Activated naive CD8-positive, alpha-beta T cell treated with anti-CD3 and anti-CD28 coated beads, Interleukin-2, amount 50 U/mL, for 16 hours (primary cell): ENCODE data around the gene RTEL1.
"Not testable (repeated sequence)": the region's sequence is repeated elsewhere in the genome, so short reads cannot be mapped to it uniquely, and the experiment has no call there.

Experiments
- DNase-seq: peaks from one replicate; pipeline ENCODE4 v3.0.0-alpha.2; 2020; ENCODE audit warnings: low read depth, low spot score

RTEL1 gene

DNA sequence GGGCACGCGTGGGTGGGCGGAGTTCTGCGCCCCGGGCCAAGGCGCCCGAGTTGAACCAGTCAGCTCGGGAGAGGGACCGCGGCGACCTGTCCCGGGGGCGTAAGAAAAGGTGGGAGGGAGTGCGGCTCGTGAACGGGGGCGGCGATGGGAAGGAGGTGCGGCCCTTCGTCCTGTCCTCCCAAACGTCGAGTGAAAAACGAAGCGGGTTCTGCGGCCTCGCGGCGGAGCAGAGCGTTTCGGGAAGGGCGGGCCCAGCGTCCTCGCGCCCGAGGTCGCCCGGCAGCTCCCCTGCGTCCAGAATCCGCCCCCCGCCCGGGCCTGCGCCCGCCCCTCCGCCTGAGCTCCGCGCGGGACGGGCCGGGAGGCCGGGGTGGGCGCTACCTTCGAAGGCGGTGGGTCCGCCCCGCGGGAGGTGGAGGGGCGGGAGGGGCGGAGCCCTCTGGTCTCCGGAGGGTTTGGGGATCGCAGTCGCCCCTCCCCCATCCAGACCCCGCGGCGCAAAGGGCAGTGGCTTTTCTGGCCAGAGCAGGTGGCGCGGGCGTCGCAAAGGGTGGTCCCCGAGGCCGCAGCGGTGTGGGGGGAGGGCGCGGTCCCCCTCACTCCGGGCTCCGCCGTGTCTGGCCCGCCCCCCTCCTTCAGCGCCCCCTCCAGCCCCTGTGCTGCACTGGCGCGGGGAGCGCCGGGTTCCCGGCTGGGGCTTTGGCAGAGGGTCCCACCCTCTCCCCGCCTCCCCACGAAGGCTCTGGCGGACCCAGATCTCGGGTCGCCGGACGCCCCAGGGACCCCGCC is 5.7 kb upstream of the RTEL1 start:
- DNase-seq: no peak

DNA sequence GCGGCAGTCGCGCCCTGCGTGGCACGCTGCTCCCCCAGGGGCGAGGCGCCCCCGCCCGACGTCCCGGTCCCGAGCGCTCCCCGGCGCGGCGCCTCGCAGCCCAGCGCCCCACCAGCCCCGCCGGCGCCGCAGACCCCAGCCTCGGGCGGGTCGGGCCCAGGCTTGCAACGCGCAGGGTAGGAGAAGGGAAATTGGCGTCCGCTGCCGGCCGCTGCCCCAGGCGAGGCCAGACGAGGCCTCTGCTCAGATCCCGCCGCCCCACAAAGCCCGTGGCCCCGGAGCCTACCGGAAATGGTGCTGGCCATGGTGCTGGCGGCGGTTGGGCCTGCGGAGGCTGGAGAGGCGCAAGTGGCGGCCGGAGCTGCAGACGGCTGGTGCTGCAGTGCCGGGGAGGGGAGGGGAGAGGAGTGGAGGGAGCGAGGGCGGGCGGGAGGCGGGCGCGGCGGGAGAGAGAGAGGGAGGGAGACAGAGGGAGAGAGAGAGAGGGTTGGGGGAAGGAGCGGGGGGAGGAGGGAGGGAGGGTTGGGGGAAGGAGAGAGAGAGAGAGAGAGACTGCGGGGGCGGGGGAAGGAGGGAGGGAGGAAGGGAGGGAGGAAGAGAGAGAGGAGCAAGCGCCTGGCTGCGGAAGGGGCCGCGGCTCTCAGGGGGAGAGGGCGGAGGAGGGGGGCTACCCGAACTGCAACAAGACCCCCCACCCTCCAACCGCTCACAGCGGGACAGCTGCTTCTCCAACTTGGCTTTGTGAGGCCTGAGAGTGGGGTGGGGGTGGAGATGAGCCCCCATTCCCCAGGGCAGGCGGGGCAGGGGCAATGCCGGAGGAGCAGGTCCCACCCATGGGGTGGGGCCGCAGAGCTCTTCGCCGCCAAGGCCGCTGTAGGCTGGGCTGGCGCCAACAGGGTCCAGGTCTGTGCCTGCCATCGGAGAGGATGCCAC is 4.8 kb upstream of the RTEL1 start, which contains the start of gene STMN3:
STMN3 (minus strand) TSS at position 384 of the 933 bp plus-strand sequence; CDS start at position 305, 79 bp downstream.
- no peak for DNase-seq

DNA sequence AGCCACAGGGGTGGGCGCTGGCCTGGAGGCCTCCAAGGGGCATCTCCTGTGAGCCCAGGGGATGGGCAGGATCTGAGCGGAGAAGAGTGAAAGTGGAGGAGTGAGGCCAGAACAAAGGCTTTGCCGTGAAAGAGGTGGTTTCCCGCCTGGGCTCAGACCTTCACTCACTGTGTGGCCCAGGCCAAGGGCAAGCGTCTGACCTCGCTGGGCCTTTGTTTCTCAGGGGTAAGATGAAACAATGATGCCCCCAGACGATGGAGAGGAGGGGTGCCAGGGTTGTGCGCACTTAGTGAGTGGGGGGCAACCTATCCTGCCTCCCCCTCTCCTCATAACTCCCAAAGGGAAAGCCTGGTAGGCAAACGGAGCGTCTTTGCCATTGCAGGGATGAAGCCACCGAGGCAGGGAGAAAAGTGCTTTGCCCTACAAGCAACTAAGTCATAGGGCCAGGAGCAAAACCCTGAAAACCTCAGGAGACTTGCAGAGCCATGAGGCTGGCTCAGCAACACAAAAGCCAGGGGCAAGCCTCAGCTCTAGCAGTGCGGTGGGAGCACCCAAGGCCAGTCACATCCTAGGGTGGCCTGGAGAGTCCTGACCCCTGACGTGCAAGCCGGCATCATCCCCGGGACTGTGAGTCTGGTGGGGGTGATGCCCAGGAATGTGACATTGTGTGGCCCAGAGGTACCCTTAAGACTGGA is 4.0 kb upstream of the RTEL1 start:
- DNase-seq: no peak

DNA sequence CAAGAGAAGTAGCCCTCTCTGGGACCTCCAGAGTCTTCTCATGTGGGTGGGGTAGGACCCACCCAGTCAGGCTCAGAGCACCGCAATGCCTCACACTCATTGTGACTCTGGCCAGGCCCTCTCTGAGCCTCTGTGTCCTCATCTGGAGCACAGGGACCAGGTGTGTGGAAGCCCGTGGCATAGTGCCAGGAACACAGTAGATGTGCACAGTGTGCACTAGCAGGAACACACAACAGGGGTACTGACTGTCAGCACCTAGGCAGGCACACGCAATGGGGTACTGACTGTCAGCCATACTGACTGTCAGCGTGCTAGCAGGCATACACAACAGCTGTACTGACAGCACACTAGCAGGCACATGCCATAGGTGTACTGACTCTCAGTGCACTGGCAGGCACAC is 2.9 kb upstream of the RTEL1 start:
- no peak for DNase-seq

DNA sequence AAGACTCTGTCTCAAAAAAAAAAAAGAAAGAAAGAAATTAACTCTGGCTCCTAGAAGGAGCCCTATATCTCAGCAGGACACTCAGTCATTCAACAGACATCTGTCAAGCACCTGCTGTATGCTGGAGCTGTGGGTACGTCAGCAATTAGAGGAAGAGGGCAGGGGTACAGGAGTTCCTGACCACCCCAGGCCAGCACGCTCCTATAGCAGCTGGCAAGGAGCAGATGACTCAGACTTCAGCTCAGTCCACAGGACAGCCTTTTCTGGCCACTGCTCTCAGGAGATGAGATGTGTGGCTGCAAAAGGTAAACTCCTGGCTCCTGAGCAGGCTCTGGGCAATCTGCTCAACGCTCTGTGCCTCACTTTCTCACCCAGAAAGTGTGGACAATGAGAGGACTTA is 1.7 kb upstream of the RTEL1 start:
- DNase-seq: no peak

DNA sequence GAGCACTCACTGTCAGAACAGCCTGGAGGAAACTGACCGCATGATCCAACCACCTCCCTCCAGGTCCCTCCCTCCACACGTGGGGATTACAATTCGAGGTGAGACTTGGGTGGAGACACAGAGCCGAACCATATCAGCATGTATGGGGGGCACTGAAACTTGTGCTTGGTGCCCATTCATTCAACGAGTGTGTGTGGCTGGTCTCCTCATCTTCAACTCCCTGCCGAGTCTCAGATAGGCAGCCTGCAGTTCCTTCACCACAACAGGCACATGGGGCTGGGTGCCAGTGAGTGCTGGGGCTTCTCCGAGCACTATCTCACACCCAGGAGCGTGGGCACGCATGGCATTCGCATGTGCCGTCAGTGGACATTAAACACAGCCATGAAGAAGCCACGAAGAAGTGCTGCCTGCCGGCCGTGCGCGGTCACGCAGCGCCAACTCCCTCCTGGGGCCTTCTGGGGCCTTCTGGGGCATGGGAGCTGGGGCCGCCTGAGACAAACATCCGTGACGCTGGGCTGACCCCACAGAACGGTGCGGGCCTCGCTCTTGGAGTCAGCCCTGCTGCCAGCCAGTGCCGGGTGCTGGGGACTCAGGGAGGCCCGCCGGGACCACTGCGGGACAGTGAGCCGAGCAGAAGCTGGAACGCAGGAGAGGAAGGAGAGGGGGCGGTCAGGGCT is 714 bp upstream of the RTEL1 start:
- DNase-seq: no peak

DNA sequence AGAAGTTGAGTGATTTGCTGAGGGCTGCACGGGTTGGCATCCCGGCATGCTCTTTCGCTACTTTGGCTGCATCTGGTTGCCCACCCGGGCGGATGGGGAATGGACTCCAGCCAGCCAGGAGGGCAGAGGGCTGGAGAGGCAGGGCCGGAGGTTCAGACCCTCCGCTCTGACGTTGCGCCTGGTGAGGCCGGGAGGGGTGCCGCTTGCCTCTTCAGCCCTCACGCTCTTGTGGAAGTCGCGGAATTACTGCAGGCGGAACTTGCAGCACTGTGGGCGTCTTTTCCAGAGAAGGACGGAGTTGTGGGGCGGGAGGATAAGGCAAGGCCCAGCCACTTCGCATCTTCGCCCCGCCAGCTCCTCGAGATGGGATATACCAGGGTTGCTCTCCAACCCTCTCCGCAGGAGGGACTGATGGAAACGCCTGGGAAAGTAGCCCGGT is 656 bp downstream of the RTEL1 start:
- no peak for DNase-seq

DNA sequence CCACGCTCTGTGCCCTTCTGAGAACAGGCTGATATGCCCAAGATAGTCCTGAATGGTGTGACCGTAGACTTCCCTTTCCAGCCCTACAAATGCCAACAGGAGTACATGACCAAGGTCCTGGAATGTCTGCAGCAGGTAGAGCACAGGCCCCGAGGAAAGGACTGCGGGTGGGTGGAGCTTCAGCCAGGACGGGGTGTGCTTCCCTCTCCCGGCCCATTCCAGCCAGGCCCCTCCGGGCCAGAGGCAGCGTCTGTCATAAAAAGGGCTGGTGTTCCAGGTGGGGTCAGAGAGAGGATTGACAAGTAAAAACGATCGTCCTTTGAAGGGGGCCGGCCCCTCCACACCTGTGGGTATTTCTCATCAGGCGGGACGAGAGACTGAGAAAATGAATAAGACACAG is 1.3 kb downstream of the RTEL1 start:
- DNase-seq: no peak

DNA sequence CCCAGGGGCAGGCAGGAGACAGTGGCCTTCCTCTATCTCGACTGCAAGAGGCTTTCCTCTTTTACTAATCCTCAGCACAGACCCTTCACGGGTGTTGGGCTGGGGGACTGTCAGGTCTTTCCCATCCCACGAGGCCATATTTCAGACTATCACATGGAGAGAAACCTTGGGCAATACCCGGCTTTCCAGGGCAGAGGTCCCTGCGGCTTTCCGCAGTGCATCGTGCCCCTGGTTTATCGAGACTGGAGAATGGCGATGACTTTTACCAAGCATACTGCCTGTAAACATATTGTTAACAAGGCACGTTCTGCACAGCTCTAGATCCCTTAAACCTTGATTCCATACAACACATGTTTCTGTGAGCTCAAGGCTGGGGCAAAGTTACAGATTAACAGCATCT is 2.1 kb downstream of the RTEL1 start:
- DNase-seq: not testable (repeated sequence)

DNA sequence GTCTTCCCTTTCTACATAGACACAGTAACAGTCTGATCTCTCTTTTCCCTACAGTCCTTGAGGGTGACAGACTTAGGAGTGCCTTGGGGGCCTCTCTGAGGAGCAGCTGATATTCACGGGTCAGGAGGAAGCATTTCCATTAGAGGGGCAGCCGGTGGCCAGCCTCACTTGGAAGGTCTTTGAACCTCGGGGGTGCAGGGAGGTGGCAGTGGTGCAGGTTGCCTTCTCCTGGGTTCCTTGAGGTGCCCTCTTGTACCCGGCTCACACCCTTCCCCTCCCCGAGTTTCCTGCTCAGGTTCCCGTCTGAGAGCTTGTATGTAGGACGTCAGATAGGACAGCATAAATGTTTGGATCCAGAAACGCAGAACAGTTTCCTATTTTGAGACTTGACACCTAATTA is 2.5 kb downstream of the RTEL1 start:
- no peak for DNase-seq

DNA sequence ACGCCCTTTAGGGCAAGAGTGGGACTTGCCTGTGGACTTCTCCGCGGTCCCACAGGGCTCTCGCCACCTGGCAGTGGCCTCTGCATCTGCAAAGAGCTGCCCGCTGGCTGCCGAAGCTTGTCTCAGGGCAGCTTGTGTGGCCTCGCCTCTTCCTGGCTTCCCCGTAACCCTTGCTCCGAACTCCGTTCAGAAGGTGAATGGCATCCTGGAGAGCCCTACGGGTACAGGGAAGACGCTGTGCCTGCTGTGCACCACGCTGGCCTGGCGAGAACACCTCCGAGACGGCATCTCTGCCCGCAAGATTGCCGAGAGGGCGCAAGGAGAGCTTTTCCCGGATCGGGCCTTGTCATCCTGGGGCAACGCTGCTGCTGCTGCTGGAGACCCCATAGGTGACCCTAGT is 3.0 kb downstream of the RTEL1 start:
- no peak for DNase-seq

DNA sequence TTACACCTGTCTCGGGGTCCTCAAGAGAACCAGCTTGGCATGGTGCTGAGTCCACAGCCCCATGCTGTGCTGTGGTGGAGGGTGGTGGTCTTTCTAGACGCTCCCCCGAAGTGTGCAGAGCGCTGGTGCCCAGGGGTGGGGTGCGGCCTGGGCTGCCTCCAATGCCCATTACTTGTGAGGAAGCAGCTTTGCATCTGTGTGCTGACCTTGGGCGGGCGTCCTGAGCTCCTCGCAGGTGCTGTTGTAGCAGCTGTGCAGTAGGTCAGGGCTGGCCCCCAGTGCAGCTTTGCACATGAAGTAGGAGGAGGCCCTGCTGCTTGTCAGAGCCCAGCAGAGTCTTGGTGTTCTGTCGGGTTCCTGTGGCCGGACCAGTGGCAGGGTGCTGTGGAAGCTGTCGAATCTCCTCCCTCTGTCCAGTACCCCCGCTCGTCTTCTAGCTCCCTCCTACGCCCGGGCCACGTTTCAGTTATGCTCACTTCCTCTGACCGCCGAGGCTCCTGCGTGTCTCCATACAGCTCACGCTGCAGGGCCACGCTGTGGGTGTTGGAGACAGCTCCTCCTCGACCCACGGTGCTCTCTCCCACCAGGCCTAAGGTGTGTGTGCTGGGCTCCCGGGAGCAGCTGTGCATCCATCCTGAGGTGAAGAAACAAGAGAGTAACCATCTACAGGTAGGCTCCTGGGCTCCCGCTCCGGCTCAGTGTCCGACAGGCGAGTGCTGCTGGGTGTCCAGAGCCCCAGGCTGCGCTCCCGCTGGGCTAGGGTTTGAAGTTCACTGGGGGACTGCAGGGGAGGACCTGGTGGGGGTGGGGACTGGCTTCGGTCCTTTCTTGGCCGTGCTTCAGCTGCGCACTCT is 4.1 kb downstream of the RTEL1 start:
- no peak for DNase-seq

DNA sequence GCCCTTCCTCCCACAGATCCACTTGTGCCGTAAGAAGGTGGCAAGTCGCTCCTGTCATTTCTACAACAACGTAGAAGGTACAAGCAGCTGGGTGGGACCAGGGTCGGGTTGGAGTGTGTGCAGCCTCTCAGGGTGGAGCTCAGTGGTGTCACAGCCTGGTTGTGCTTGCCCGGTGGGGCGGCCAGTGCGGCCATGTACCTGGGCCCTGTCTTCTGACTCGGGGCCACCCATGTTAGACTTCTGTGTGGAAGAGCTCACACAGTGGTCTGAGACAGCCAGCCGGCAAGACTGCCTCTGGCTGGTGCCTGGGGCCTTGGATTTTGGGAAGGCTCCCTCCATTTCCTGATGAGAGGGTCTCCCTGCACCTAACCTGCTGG is 4.7 kb downstream of the RTEL1 start:
- DNase-seq: no peak

DNA sequence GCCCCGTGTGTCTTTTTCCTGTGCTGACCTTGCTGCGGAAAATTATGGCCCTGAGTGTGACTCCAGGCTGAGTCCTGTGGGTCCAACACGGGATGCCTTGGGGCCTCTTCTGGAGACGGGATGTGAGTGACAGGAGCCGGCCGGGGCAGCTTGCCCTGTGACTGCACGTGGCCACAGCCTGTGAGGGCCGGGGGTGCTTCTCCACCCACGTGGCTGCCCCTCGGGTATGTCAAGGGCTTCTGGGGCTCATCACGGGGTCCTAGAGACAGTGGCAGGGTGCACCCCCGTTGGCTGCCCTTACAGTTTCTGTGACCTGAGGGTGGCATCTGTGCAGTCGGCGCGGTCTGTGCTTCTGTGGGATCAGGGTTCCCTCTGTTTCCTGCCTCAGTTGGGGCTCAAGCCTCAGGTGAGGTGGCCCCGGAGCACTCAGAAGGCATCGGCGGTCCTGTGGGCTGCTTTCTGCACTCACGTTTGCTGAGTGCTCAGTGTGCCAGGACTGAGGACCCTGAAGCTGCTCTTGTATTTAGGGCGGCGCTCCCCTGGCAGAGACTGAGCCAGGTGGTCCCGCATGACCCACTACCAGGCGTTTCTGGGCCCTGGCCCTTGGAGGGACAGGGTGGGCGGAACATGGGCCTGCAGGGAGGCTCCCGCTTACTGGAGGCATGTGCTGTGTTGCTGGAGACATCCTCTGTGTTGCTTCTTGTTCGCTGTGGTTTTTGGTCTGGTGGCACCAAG is 5.4 kb downstream of the RTEL1 start:
- no peak for DNase-seq

DNA sequence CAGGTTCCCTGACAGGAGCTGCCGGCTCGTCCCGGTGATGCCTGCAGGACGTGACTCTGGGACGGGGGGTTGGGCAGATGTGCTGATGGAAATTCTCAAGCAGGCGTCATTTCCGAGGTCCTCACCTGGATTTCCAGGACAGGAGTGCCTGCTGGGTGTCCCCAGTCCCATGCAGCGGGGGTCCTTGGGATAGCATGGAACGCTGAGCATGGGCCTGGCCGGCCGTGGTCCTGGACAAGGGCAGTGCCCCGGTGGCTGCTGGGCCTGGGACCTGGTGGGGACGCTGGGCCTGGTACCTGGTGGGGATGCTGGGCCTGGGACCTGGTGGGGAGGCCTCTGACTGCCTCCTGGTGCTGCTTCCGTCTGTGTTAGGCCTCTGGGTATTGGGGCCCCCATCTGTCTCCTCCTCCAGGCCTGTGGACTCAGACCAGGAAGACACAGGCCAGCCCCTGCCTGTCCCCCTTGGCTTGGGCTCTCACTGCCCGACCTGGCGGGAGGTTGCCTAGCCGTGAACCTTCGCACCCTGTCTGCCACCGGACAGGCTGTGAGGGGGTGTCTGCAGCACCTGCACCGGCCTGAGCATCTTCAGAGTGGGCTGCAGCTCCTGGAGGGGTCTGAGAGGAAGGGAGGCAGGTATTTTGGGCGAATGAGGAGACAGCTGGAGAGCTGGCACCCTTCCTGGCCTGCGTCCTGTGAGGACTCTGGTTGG is 6.2 kb downstream of the RTEL1 start:
- DNase-seq: no peak

DNA sequence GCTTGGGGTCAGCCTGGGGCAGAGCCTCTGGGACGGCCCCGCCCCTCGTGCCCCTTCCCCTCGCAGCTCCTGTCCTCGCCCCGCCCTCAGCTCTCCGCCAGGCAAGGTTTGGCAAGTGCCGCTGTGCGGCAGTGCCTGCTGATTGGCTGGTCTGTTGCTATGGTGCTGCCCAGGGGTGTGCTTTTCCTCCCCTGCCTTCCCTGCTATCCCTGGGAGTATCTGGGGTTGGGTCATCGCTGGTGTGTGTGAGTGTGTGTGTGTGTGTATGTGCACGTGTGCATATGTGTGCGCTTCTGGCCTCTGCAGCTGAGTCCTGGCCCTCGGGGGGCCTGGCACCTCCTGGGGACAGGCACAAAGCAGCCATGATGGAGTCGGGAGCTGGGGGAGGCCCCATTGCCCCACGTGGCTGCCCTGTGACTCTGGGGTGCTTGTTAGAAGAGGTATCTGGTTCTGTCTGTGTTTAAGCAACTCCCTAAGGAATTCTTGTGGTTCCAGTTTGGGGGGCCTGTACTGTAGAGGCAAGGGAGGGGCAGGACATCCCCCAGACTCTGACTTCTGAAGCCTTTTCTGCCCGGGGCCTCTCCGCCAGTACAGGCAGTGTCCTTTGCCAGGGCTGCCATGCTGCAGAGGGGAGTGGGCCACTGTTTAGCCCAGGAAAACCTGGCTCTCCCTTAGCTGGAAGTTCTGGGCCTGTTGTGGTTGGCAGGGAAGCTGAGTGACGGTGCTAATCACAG is 6.9 kb downstream of the RTEL1 start:
- DNase-seq: no peak

DNA sequence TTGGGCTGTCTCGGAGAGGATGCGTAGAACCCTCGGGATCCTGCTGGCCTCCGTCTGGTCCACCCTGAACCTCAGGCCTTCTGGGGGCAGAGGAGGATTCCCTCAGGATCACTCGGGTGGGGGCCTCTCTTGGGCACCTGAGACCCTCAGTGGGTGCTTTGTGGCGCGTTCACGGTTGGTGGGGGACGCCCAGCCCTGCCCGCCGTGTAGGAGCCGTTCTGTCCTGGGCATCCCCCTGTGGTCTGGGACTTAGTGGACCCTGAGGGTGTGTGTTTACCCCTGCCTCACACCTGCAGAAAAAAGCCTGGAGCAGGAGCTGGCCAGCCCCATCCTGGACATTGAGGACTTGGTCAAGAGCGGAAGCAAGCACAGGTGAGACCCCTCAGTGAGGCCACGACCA is 7.6 kb downstream of the RTEL1 start:
- DNase-seq: no peak

DNA sequence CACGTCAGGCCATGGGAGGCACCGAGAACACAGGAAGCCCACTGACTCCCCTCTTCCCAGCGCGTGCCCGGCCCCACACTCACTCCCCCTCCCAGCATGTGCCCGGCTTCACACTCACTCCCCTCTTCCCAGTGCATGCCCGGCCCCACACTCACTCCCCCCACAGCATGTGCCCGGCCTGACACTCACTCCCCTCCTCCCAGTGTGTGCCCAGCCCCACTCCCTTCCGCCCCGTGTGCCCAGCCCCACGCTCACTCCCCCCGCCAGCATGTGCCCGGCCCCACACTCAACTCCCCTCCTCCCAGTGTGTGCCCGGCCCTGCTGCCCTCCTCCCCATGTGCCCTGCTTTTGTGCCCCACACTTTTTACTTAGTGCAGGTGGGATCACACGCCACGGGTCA is 9.7 kb downstream of the RTEL1 start:
- DNase-seq: no peak

DNA sequence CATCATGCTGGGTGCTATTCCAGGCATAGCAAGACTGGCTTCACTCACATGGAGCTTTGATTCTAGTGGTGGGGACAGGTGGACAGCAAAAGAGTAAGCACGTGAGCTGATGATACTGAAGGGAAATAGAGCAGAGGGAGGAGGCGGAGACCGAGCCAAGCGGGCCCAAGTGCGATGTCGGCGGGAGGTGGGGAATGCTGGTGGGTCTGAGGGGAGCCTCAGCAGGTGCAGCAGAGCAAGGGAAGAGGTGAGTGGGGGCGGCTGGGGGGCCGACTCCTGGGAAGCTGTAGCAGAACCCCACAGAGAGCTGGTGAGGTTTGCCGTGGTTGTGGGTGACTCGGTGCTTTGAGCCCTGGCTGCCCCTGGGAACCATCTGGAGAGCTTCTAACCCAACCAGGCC is 10.2 kb downstream of the RTEL1 start:
- no peak for DNase-seq
